Ascending aorta (tissue), 2 donors: ENCODE measurements around the gene PAX8. TPM values are rescaled to one million over a fixed set of nuclear protein-coding genes. Genes with fewer than 3 reads are reported as not detected.

Experiments used
- DNase-seq, 2 donors: peaks; one replicate each; pipeline ENCODE4 v3.0.0-alpha.2; 2019; ENCODE audit warnings: low spot score in 2 of 2
- H3K27ac ChIP-seq, 2 donors: fragments of 200-600 bp; sonication (generic); one replicate each; pipeline ENCODE4 v1.5.1; 2016 to 2017; ENCODE audit warnings: mild to moderate bottlenecking in 1 of 2
- H3K27me3 ChIP-seq: fragments of 200-600 bp; sonication (generic); one replicate; pipeline ENCODE4 v1.5.1; 2017
- H3K36me3 ChIP-seq, 2 donors: fragments of 200-600 bp; sonication (generic); one replicate each; pipeline ENCODE4 v1.5.1; 2016
- H3K4me1 ChIP-seq, 2 donors: fragments of 200-600 bp; sonication (generic); one replicate each; pipeline ENCODE4 v1.5.1; 2016 to 2017; ENCODE audit warnings: mild to moderate bottlenecking in 1 of 2
- H3K4me3 ChIP-seq, 2 donors: fragments of 200-600 bp; sonication (generic); one replicate each; pipeline ENCODE4 v1.5.1; 2016 to 2017; ENCODE audit warnings: mild to moderate bottlenecking in 1 of 2
- H3K9me3 ChIP-seq, 2 donors: fragments of 200-600 bp; sonication (generic); one replicate each; pipeline ENCODE4 v1.5.1; 2016
- intact Hi-C: fragments of 100-400 bp; cut with DNase I; formaldehyde crosslinking; loops from one replicate; pipeline ENCODE4 v1.15.1; 2023
- total RNA-seq: library from RNA; depleted of rRNA; stranded (reverse); fragments of >200 nt; gene quantifications from one replicate; pipeline ENCODE4 v1.1.0, GENCODE V29; 2016
- TF ChIP-seq, protein P1 (sequence below), 3 experiments: fragments of 200-600 bp in 2 of 3; fragments of 450-650 bp in 1 of 3; sonication (generic) in 2 of 3; IDR thresholded peaks; one replicate each; pipeline ENCODE4 v1.5.1; 2016 to 2019; ENCODE audit warnings: antibody characterized with exemption in 3 of 3, mild to moderate bottlenecking in 1 of 3, moderate library complexity in 1 of 3

The PAX8 gene
- total RNA-seq, 1 donor from 2014 or later: 0.11 TPM

DNA sequence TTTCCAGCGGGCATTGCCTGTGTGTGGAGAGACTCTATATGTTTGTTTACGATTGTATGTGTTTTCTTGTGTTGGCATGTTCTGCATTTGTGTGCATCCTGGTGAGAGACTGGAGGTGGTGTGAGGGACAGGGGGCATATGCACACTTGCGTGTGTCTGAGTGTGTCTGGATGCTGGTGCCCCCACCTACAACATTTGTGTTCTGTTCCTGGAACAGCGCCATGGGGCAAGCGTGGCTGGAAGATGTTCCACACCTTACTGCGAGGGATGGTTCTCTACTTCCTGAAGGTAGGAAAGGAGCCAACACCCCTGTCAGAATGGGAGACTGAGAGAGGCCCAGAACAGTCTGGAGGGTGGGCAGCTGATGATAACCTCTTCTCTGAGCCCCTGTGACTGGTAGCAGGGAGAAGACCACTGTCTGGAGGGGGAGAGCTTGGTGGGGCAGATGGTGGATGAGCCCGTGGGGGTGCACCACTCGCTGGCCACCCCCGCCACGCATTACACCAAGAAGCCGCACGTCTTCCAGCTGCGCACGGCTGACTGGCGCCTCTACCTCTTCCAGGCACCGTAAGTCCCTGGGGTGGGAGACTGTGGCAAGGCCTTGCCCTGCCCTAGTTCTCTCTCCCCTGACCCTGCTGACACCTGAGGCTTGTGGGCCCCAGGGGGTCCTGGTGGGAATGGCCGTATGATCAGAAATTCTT lies 81.2 kb downstream of the PAX8 start:
- Histone ChIP-seq H3K27ac (no peak overlapping the region), H3K9me3 (no peaks in the 10 kb centered on the region), H3K4me3 (no peak overlapping the region), H3K4me1 (no peaks in the 10 kb centered on the region), H3K27me3 (no peaks in the 10 kb centered on the region), H3K36me3 (no peaks in the 10 kb centered on the region)
- DNase-seq: no peak
- TF ChIP-seq, protein P1, sequence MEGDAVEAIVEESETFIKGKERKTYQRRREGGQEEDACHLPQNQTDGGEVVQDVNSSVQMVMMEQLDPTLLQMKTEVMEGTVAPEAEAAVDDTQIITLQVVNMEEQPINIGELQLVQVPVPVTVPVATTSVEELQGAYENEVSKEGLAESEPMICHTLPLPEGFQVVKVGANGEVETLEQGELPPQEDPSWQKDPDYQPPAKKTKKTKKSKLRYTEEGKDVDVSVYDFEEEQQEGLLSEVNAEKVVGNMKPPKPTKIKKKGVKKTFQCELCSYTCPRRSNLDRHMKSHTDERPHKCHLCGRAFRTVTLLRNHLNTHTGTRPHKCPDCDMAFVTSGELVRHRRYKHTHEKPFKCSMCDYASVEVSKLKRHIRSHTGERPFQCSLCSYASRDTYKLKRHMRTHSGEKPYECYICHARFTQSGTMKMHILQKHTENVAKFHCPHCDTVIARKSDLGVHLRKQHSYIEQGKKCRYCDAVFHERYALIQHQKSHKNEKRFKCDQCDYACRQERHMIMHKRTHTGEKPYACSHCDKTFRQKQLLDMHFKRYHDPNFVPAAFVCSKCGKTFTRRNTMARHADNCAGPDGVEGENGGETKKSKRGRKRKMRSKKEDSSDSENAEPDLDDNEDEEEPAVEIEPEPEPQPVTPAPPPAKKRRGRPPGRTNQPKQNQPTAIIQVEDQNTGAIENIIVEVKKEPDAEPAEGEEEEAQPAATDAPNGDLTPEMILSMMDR (IDR thresholded peaks at IDR 0.05): no peak
- intact Hi-C loops: loop anchor here (2.0 kb wide), 1 partner anchor 51 kb away; no protein-coding TSS in a partner anchor

DNA sequence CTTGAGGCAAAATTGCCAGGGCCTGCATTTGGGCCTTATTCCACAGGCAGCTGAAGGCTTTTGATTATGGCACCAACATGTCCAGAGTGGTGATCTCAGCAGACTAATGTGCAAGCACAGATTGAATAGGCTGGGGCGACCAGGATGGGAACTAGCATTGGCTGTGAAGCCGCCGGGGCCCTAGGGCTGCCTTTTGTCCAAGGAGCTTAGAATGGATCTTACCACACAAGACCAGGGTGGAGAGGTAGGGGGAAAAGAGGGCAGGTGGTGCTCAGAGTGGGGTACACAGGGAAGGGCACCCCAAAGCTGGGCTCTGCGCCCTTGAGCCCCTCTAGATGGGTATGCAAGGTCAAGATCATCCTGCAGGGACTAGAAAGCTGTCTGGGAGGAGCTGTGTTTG lies 81.9 kb downstream of the PAX8 start:
- intact Hi-C loops: no loop called here

DNA sequence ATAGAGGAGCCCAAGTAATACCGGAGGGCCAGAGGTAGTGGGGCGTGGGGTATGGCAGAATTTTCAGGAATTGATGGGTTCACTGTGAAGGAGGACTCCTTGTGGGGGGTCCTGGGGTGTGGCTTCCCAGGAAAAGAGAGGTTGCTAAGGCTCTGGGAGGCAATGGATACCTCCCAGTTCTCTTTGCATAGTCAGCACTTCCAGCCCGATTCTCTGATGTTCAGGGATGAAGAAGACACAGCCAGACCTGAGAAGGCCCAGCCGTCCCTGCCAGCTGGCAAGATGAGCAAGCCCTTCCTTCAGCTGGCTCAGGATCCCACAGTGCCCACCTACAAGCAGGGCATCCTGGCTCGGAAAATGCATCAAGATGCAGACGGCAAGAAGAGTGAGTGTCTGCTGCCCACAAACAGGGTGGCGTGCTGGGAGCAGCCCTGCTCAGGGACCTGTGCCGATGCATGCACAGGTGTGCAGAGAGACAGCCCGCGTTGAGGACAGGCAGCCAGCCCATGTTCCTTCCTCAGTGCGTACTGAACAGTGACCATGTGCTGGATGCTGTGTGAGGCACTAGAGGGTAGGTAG lies 82.7 kb downstream of the PAX8 start:
- Histone ChIP-seq H3K27ac (no peak overlapping the region), H3K4me1 (no peaks in the 10 kb centered on the region), H3K9me3 (no peaks in the 10 kb centered on the region), H3K36me3 (no peaks in the 10 kb centered on the region), H3K27me3 (no peaks in the 10 kb centered on the region), H3K4me3 (no peak overlapping the region)
- intact Hi-C loops: no loop called here
- TF ChIP-seq, protein P1 (IDR thresholded peaks at IDR 0.05): no peak
- DNase-seq: no peak

More for the DNA sequence above, 81.9 kb downstream of the PAX8 start:
- Histone ChIP-seq H3K4me3 (no peak overlapping the region), H3K27me3 (no peaks in the 10 kb centered on the region), H3K9me3 (no peaks in the 10 kb centered on the region), H3K36me3 (no peaks in the 10 kb centered on the region), H3K4me1 (no peaks in the 10 kb centered on the region), H3K27ac (no peak overlapping the region)
- TF ChIP-seq, protein P1 (IDR thresholded peaks at IDR 0.05): no peak
- no peak for DNase-seq

DNA sequence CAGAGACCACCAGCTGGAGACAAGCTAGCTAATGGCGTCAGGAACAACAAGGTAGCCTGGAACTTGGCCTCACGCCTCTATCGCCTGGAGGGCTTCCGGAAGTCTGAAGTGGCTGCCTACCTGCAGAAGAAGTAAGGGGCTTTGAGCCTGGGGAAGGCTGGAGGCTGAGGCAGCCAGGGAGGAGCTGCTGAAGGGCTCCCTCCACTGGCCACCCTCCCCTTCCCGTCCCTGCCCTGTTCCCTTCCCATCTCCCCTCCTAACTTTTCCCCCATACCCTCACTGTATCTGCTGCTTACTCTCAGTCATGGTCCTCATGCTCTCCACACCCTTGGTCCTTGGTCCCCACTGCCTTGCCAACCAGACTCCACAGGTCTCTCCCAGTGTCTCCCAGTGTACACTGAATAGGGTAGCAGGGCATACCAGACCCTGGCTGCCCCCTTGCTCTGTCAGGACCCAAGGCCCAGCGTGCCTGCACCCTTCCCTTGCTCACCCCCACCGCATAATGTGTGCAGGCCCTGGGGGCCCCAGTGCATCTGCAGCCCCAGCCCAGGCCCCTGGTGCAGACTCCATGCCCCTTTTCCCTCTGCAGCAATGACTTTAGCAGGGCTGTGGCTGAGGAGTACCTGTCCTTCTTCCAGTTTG lies 86.1 kb downstream of the PAX8 start:
- H3K36me3 ChIP-seq: no peaks in the 10 kb centered on the region
- H3K27ac ChIP-seq: no peak overlapping the region
- no peaks in the 10 kb centered on the region for H3K4me1 ChIP-seq
- DNase-seq: no peak
- H3K27me3 ChIP-seq: no peaks in the 10 kb centered on the region
- H3K4me3 ChIP-seq: no peak overlapping the region
- TF ChIP-seq, protein P1 (IDR thresholded peaks at IDR 0.05): no peak
- intact Hi-C loops: no loop called here
- no peaks in the 10 kb centered on the region for H3K9me3 ChIP-seq

DNA sequence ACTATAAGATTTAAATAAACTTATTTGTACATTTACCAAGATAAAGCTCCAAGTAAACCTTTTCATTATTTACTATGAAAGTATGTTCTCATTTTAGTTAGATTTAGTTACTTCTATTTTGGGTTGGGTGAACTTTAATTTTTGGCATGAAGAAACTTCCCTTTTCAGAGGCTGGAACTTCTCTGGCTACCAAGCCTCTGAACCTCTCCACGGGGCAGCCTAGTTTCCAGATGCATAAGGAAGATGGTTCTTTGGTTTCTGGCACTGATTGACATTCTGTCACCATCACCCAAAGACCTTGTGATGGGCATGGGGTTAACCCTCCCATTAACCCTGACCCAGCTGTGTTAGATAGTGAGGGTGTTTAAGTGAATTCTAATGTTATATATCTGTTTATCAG lies 87.8 kb downstream of the PAX8 start:
- TF ChIP-seq, protein P1 (IDR thresholded peaks at IDR 0.05): no peak
- no peaks in the 10 kb centered on the region for H3K4me1 ChIP-seq
- no peak overlapping the region for H3K4me3 ChIP-seq
- H3K27me3 ChIP-seq: no peaks in the 10 kb centered on the region
- no peaks in the 10 kb centered on the region for H3K9me3 ChIP-seq
- no peak overlapping the region for H3K27ac ChIP-seq
- no peaks in the 10 kb centered on the region for H3K36me3 ChIP-seq
- intact Hi-C loops: no loop called here
- DNase-seq: no peak
